NT2/D1 (cell line): ENCODE measurements around the gene MLH3.

Source experiments
- SUZ12 ChIP-seq: IDR thresholded peaks from 2 replicates; pipeline ENCODE4 v1.6.1; 2011; ENCODE audit not compliant: insufficient read length, insufficient read depth; ENCODE audit errors: extremely low read depth
- YY1 ChIP-seq: IDR thresholded peaks from 2 replicates; pipeline ENCODE4 v1.6.1; 2011; ENCODE audit not compliant: insufficient read length, insufficient read depth
- ZNF274 ChIP-seq: IDR thresholded peaks from 2 replicates; pipeline ENCODE4 v1.6.1; 2011; ENCODE audit warnings: mild to moderate bottlenecking, low read depth, low read length

DNA sequence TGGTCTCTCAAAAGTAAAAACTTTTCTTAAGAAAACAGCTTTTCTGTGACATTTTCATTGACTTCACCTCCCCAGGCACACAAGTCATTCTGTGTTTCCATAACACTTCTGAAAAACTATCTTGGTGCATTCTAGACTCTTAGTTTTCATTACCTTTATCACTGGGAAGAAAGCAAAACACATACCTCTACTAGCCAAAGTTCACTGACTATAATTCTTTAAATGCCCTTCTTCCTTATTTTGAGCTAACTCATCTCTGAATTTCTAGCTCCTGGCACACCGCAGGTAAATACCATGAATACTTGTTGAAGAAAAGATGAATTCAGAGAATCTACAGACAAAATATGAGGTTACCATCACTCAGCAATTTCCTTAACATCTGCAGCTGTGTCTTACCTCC is 21.1 kb downstream of the MLH3 start:
- TF ChIP-seq ZNF274 (no peak), SUZ12 (no peak), YY1 (no peak)
